ENCODE measurements around the gene EEF2. TPM values are rescaled to one million over a fixed set of nuclear protein-coding genes. Genes with fewer than 3 reads are reported as not detected.

EEF2 gene
- total RNA-seq = 1,000 to 10,000 TPM; 3,876 to 4,058 TPM

DNA sequence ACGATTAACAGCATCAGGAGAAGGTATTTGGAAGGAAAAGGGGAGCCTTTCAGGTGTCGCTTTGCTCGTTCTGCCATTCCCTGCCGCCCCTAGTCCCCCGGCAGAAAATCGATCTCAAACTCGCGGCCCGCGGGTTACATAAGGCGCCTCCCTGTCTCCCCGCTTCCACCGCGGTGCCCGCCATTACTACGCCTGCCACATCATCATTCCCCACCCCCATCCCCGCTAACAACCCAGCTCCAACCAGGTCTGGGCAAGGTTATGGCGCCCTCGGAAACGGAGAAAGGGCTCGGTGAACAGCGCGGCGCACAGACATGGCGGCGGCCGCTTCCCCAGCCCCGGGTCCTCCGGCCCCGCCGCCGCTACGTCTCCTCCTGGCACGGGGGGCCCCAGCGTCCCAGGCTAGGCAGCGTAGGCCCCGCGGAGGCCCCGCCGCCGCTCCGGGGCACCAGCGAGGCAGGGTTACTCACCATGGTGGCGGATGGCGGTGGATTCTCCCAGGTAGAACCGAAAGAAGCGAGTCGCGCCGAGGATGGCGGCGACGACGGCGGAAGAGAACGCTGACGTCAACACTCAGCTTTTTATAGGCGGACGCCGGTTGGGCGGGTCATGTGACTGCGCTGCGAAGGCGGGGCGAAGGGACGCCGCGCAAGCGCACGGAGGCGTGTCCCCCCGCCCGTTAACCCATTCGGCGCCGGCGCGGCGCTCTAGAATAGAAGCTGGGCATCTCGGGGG lies at the start of gene EEF2:
Gene EEF2 (minus strand): TSS at position 556 of the 735 bp plus-strand sequence. CDS start 83 bp downstream, at position 473.
- Mint-ChIP-seq H3K27me3 (ENCODE audit: low read depth) (no peaks in the 10 kb centered on the region), H3K27ac (peak within 1 kb of the TSS; percentile 97), H3K36me3 (ENCODE audit: insufficient read depth in 2 of 2) (peaks cover 18 to 34% of the 10 kb centered on the region in 2 donors), H3K4me3 (peak within 1 kb of the TSS; percentile 94 to 95), H3K4me1 (ENCODE audit: low read depth) (peaks cover 67% of the 10 kb centered on the region), H3K9me3 (no peaks in the 10 kb centered on the region)
- DNase-seq (peak; percentile 91 to 94), ATAC-seq (replicated peaks in 1 of 2) (peak; percentile 60 to 67)

GRCh38 chr19:4034048-4035017 lies 49.1 kb upstream of the EEF2 start:
- Mint-ChIP-seq H3K4me3 (no peak overlapping the region), H3K27me3 (ENCODE audit: low read depth) (no peaks in the 10 kb centered on the region), H3K9me3 (no peaks in the 10 kb centered on the region), H3K27ac (no peak overlapping the region), H3K36me3 (ENCODE audit: insufficient read depth in 2 of 2) (peaks cover 0 to 1% of the 10 kb centered on the region in 2 donors), H3K4me1 (ENCODE audit: low read depth) (no peaks in the 10 kb centered on the region)
- DNase-seq (no peak), ATAC-seq (replicated peaks in 1 of 2) (no peak)

- no peaks in the 10 kb centered on the region for H3K27me3 Mint-ChIP-seq (ENCODE audit: low read depth)
- H3K9me3 Mint-ChIP-seq = no peaks in the 10 kb centered on the region
- H3K4me3 Mint-ChIP-seq = no peak overlapping the region
- H3K27ac Mint-ChIP-seq = no peak overlapping the region
- DNase-seq (no peak), ATAC-seq (replicated peaks in 1 of 2) (no peak)
- peaks cover 0 to 4% of the 10 kb centered on the region in 2 donors for H3K36me3 Mint-ChIP-seq (ENCODE audit: insufficient read depth in 2 of 2)
- H3K4me1 Mint-ChIP-seq (ENCODE audit: low read depth) = no peaks in the 10 kb centered on the region
Measured at GRCh38 chr19:4033028-4033956, 48.0 kb upstream of the EEF2 start.

- Mint-ChIP-seq H3K4me3 (no peak overlapping the region), H3K4me1 (ENCODE audit: low read depth) (no peaks in the 10 kb centered on the region), H3K36me3 (ENCODE audit: insufficient read depth in 2 of 2) (peaks cover 0 to 4% of the 10 kb centered on the region in 2 donors), H3K27ac (no peak overlapping the region), H3K27me3 (ENCODE audit: low read depth) (no peaks in the 10 kb centered on the region), H3K9me3 (no peaks in the 10 kb centered on the region)
- DNase-seq = no peak
- ATAC-seq (replicated peaks in 1 of 2) = no peak
Measured at GRCh38 chr19:4032436-4032835, 47.2 kb upstream of the EEF2 start.

DNA sequence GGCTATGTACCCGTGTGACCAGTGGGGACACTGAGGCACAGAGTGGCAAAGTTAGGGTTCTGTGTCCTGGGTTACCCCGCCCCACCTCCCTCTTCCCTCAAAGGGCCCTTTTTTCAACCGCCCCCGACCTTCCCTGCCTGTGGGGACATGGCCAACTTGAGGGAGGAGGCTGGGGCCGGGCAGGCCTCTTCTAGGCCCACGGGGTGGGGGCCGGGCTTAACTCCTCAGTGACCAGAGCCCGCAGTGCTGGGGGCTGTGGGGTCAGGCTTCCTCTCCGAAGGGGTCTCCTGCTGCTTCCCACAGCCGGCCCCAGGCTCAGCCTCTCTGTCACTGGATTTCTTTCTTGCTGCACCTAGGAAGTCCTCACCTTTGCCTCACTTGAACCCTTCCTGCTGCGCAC lies 46.2 kb upstream of the EEF2 start:
- H3K36me3 Mint-ChIP-seq (ENCODE audit: insufficient read depth in 2 of 2) = peaks cover 0 to 4% of the 10 kb centered on the region in 2 donors
- H3K27ac Mint-ChIP-seq = no peak overlapping the region
- H3K9me3 Mint-ChIP-seq = no peaks in the 10 kb centered on the region
- H3K4me3 Mint-ChIP-seq = no peak overlapping the region
- no peaks in the 10 kb centered on the region for H3K4me1 Mint-ChIP-seq (ENCODE audit: low read depth)
- DNase-seq (no peak), ATAC-seq (replicated peaks in 1 of 2) (no peak)
- no peaks in the 10 kb centered on the region for H3K27me3 Mint-ChIP-seq (ENCODE audit: low read depth)

- Mint-ChIP-seq H3K4me3 (no peak overlapping the region), H3K9me3 (no peaks in the 10 kb centered on the region), H3K27me3 (ENCODE audit: low read depth) (no peaks in the 10 kb centered on the region), H3K36me3 (ENCODE audit: insufficient read depth in 2 of 2) (peaks cover 0 to 4% of the 10 kb centered on the region in 2 donors), H3K27ac (no peak overlapping the region), H3K4me1 (ENCODE audit: low read depth) (no peaks in the 10 kb centered on the region)
- DNase-seq = no peak
- no peak for ATAC-seq (replicated peaks in 1 of 2)
Measured at GRCh38 chr19:4030981-4031380, 45.7 kb upstream of the EEF2 start.

- no peaks in the 10 kb centered on the region for H3K9me3 Mint-ChIP-seq
- H3K4me1 Mint-ChIP-seq (ENCODE audit: low read depth) = no peaks in the 10 kb centered on the region
- no peak overlapping the region for H3K27ac Mint-ChIP-seq
- no peaks in the 10 kb centered on the region for H3K27me3 Mint-ChIP-seq (ENCODE audit: low read depth)
- no peak overlapping the region for H3K4me3 Mint-ChIP-seq
- DNase-seq = no peak
- no peak for ATAC-seq (replicated peaks in 1 of 2)
- peaks cover 0 to 4% of the 10 kb centered on the region in 2 donors for H3K36me3 Mint-ChIP-seq (ENCODE audit: insufficient read depth in 2 of 2)
Measured at GRCh38 chr19:4030552-4030951, 45.3 kb upstream of the EEF2 start.

DNA sequence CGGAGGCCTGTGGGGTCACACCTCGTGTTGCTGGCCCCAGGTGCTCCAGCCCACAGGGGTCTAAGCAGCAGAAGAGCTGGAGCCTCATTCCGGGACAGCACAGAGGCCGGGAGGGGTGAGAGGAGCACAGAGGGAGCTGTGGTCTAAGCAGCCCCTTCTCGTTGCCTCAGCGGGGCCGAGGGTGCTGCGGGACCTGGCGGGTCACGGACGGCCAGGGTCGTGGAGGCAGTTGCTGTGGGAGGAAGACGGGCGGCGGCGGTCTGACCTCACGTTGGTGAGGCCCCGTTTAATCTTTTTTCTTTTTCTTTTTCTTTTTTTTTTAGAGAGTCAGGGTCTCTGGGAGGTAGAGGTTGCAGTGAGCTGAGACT lies 44.0 kb upstream of the EEF2 start:
- Mint-ChIP-seq H3K4me3 (no peak overlapping the region), H3K36me3 (ENCODE audit: insufficient read depth in 2 of 2) (peaks cover 0 to 4% of the 10 kb centered on the region in 2 donors), H3K9me3 (no peaks in the 10 kb centered on the region), H3K27me3 (ENCODE audit: low read depth) (no peaks in the 10 kb centered on the region), H3K27ac (peak overlapping the region; percentile 54), H3K4me1 (ENCODE audit: low read depth) (no peaks in the 10 kb centered on the region)
- ATAC-seq (replicated peaks in 1 of 2) (no peak), DNase-seq (no peak)

DNA sequence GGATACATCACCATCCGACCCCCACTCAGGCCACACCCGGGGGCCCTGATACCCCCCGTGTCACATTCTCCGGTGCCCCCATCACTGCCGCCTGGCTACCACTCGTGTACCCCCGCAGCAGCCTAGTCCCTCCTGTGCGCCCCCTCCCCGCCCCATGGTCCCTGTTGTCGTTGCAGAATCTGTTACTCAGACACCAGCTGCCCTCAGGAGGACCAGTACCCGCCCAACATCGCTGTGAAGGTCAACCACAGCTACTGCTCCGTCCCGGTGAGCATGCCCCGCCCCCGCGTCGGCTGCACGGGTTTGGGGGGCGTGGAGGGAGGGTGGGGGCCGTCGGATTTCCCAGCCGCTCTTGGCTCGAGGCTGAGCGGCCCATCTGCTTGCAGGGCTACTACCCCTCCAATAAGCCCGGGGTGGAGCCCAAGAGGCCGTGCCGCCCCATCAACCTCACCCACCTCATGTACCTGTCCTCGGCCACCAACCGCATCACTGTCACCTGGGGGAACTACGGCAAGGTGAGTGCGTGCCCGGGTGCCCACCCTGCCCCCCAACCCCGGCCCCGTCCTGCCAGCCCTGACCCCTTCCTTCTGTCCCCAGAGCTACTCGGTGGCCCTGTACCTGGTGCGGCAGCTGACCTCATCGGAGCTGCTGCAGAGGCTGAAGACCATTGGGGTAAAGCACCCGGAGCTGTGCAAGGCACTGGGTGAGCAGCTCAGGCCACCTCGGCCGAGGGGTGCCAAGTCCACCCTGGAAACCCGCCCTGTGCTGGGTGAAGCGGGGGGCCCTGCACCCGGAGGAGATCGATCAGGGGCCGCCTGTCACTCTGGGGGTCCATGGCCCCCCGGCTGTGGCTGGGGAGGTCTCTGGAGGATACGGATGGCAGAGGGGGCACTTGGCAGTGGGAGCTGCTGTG lies 43.3 kb upstream of the EEF2 start:
- Mint-ChIP-seq H3K4me1 (ENCODE audit: low read depth) (no peaks in the 10 kb centered on the region), H3K36me3 (ENCODE audit: insufficient read depth in 2 of 2) (peaks cover 0 to 4% of the 10 kb centered on the region in 2 donors), H3K27ac (no peak overlapping the region), H3K9me3 (no peaks in the 10 kb centered on the region), H3K27me3 (ENCODE audit: low read depth) (no peaks in the 10 kb centered on the region), H3K4me3 (no peak overlapping the region)
- DNase-seq (no peak), ATAC-seq (replicated peaks in 1 of 2) (no peak)

DNA sequence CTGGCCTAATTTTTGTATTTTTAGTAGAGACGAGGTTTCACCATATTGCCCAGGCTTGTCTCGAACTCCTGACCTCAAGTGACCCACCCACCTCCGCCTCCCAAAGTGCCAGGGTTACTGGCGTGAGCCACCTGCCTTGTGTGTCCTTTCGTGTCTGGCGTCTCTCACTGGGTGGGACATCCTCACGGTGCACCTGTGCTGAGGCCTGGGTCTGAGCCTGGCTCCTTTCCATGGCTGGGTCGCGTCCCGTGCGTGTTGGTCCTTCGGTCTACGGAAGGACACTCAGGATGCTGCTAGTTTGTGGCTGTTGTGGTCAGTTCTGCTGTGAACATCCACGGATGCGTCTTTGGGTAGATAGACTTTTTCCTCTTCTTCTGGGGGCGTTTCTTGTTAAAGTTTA lies 41.9 kb upstream of the EEF2 start:
- ATAC-seq (replicated peaks in 1 of 2) (no peak), DNase-seq (no peak)
- Mint-ChIP-seq H3K27me3 (ENCODE audit: low read depth) (no peaks in the 10 kb centered on the region), H3K36me3 (ENCODE audit: insufficient read depth in 2 of 2) (peaks cover under 1 to 6% of the 10 kb centered on the region in 2 donors), H3K4me3 (no peak overlapping the region), H3K27ac (no peak overlapping the region), H3K9me3 (peaks cover under 1% of the 10 kb centered on the region in 2 donors), H3K4me1 (ENCODE audit: low read depth) (no peaks in the 10 kb centered on the region)

DNA sequence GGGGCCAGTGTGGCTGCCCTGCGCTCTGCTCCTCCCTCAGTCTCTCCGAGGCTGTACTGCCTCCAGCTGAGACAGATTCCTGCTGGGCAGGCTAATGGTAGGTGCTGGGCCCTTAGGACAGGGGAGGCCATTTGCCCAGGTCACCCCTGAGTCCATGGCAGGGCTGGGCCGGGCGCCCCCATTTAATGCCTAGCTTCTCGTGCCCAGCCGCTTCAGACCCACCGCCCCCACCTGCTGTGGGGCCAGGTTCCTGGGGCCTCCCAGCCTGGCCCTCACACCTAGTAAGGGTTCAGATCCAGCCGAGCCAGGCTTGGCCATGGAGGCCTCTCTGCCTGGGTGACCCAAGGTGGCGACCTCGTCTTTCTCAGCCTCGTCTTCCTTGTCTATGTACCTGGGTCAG lies 40.1 kb upstream of the EEF2 start:
- peaks cover 3% of the 10 kb centered on the region in 2 donors for H3K9me3 Mint-ChIP-seq
- H3K4me1 Mint-ChIP-seq (ENCODE audit: low read depth) = no peaks in the 10 kb centered on the region
- no peak overlapping the region for H3K4me3 Mint-ChIP-seq
- peaks cover 4 to 9% of the 10 kb centered on the region in 2 donors for H3K36me3 Mint-ChIP-seq (ENCODE audit: insufficient read depth in 2 of 2)
- H3K27me3 Mint-ChIP-seq (ENCODE audit: low read depth) = no peaks in the 10 kb centered on the region
- no peak overlapping the region for H3K27ac Mint-ChIP-seq
- DNase-seq = no peak
- peak in 1 of 2 donors; percentile 11 for ATAC-seq (replicated peaks in 1 of 2)
